ENCODE results near the gene WFDC9.
"Not testable (repeated sequence)": the region's sequence is repeated elsewhere in the genome, so short reads cannot be mapped to it uniquely, and the experiment has no call there.

The WFDC9 gene

GRCh38 chr20:45631184-45631583 is at the start of gene WFDC9:
Gene WFDC9, minus strand, starts transcription at chr20:45631284. Its CDS starts 21,103 bp downstream, at chr20:45610181.
- DNase-seq (ENCODE audit: low read depth in 2 of 2, low spot score in 1 of 2), result no peak

GRCh38 chr20:45679650-45680049 is 48.6 kb upstream of the WFDC9 start:
- no peak for DNase-seq (ENCODE audit: low read depth in 2 of 2, low spot score in 1 of 2)

- DNase-seq (ENCODE audit: low read depth in 2 of 2, low spot score in 1 of 2), result no peak
Measured at GRCh38 chr20:45672765-45673164, 41.7 kb upstream of the WFDC9 start.

GRCh38 chr20:45670139-45670538 is 39.1 kb upstream of the WFDC9 start, which contains the start of gene WFDC11:
Gene WFDC11, minus strand, starts transcription at chr20:45670239. Its CDS starts 19,639 bp downstream, at chr20:45650600.
- no peak for DNase-seq (ENCODE audit: low read depth in 2 of 2, low spot score in 1 of 2)

GRCh38 chr20:45657038-45657437 is 26.0 kb upstream of the WFDC9 start:
- DNase-seq (ENCODE audit: low read depth in 2 of 2, low spot score in 1 of 2), result not testable (repeated sequence)

GRCh38 chr20:45651726-45652125 is 20.6 kb upstream of the WFDC9 start:
- not testable (repeated sequence) for DNase-seq (ENCODE audit: low read depth in 2 of 2, low spot score in 1 of 2)

GRCh38 chr20:45649312-45649863 is 18.3 kb upstream of the WFDC9 start:
- DNase-seq (ENCODE audit: low read depth in 2 of 2, low spot score in 1 of 2), result no peak

GRCh38 chr20:45647441-45648050 is 16.5 kb upstream of the WFDC9 start:
- DNase-seq (ENCODE audit: low read depth in 2 of 2, low spot score in 1 of 2), result no peak

- DNase-seq (ENCODE audit: low read depth in 2 of 2, low spot score in 1 of 2), result no peak
Measured at GRCh38 chr20:45646875-45647274, 15.8 kb upstream of the WFDC9 start.

- DNase-seq (ENCODE audit: low read depth in 2 of 2, low spot score in 1 of 2), result not testable (repeated sequence)
Measured at GRCh38 chr20:45645869-45646268, 14.8 kb upstream of the WFDC9 start.

GRCh38 chr20:45641076-45641475 is 10.0 kb upstream of the WFDC9 start:
- DNase-seq (ENCODE audit: low read depth in 2 of 2, low spot score in 1 of 2), result not testable (repeated sequence)

- DNase-seq (ENCODE audit: low read depth in 2 of 2, low spot score in 1 of 2), result no peak
Measured at GRCh38 chr20:45639687-45640086, 8.6 kb upstream of the WFDC9 start.

- no peak for DNase-seq (ENCODE audit: low read depth in 2 of 2, low spot score in 1 of 2)
Measured at GRCh38 chr20:45636513-45636912, 5.4 kb upstream of the WFDC9 start.

GRCh38 chr20:45630371-45630770 is 713 bp downstream of the WFDC9 start:
- no peak for DNase-seq (ENCODE audit: low read depth in 2 of 2, low spot score in 1 of 2)

GRCh38 chr20:45629496-45630100 is 1.5 kb downstream of the WFDC9 start, which contains the start of gene WFDC10A:
Gene WFDC10A, plus strand, starts transcription at chr20:45629739. Its CDS starts 75 bp downstream, at chr20:45629814.
- DNase-seq (ENCODE audit: low read depth in 2 of 2, low spot score in 1 of 2), result no peak

- no peak for DNase-seq (ENCODE audit: low read depth in 2 of 2, low spot score in 1 of 2)
Measured at GRCh38 chr20:45626540-45626939, 4.5 kb downstream of the WFDC9 start.

GRCh38 chr20:45621593-45621992 is 9.5 kb downstream of the WFDC9 start:
- no peak for DNase-seq (ENCODE audit: low read depth in 2 of 2, low spot score in 1 of 2)

GRCh38 chr20:45617591-45617990 is 13.5 kb downstream of the WFDC9 start:
- DNase-seq (ENCODE audit: low read depth in 2 of 2, low spot score in 1 of 2), result no peak

GRCh38 chr20:45612314-45612713 is 18.8 kb downstream of the WFDC9 start:
- no peak for DNase-seq (ENCODE audit: low read depth in 2 of 2, low spot score in 1 of 2)

- no peak for DNase-seq (ENCODE audit: low read depth in 2 of 2, low spot score in 1 of 2)
Measured at GRCh38 chr20:45611054-45611453, 20.0 kb downstream of the WFDC9 start.

GRCh38 chr20:45607810-45608209 is 23.3 kb downstream of the WFDC9 start:
- no peak for DNase-seq (ENCODE audit: low read depth in 2 of 2, low spot score in 1 of 2)

- no peak for DNase-seq (ENCODE audit: low read depth in 2 of 2, low spot score in 1 of 2)
Measured at GRCh38 chr20:45595235-45595634, 35.8 kb downstream of the WFDC9 start.

All from stimulated activated CD8-positive, alpha-beta memory T cell treated with anti-CD3 and anti-CD28 coated beads, Interleukin-4, amount 100 ng/mL, for 1 hour (primary cell).